HG03060 (cell line): Measurements from ENCODE around the gene TRIM32.

Experiments
- ATAC-seq: cut with Tn5 transposase; IDR thresholded peaks from one replicate; pipeline ENCODE4 v1.9.1; 2021; ENCODE audit warnings: low read depth, moderate number of reproducible peaks; ENCODE audit not compliant: unreplicated experiment

Gene TRIM32

DNA sequence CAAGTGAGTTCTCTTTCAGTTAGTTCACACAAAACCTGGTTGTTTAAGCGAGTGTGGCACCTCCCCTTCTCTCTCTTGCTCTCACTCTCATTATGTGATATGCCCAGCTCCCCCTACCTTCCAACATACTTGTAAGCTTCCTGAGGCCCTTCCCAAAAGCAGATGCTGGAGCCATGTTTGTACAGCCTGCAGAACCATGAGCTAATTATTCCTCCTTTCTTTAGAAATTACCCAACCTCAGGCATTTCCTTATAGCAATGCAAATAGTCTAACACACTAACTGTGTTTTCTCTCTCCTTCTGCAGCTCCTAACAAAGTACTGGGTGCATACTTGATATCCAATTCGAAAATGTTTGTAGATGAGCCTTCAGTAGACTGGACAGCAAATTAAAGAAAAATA is 62.7 kb downstream of the TRIM32 start:
- ATAC-seq, result no peak

DNA sequence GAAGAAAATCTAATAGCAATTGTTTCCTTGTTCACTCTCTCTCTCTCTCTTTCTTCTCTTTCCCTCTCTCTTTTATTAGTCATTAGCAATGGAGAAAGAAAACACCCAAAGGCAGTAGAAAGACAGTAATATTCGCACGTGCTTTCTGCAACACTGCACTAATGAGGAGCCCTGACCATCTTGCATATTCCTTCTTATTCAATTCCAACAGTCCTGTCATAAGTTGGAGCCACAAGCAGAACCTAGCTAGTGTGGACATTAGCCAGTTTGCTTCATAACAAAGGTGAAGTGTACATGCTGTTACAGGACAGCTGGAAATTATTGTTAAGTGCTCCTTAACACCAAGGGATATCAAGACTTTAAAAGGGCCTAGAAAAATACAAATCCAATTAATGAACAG is 63.4 kb downstream of the TRIM32 start:
- no peak for ATAC-seq
